GM19455 (cell line): ENCODE data around the gene ZNF775.

Experiments
- ATAC-seq: cut with Tn5 transposase; IDR thresholded peaks from one replicate; pipeline ENCODE4 v1.9.1; 2021; ENCODE audit not compliant: unreplicated experiment

Gene ZNF775

GRCh38 chr7:150345012-150345411, 34.1 kb upstream of the ZNF775 start:
- ATAC-seq = no peak

- no peak for ATAC-seq
These were observed 32.2 kb upstream of the ZNF775 start for GRCh38 chr7:150346922-150347321.

- ATAC-seq = no peak
These were observed 27.4 kb upstream of the ZNF775 start for GRCh38 chr7:150351587-150352194.

DNA sequence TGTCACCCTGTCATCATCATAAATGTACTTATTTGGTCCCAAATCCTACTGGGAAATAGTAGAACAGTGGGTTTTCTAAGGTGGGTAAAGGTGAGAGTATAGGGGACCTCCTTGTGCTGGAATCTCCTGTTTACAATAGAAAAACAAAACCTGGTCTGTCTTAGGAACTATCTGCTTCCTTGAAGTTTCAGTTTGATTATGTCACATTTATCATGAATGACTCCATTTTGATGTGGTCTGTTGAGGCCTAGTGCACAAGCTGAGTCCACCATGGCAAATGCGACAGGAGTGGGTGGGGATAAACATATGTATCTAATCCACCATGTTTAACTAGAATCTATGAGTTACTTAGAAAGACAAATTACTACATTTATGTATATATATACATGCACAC, 23.5 kb upstream of the ZNF775 start:
- ATAC-seq = no peak

DNA sequence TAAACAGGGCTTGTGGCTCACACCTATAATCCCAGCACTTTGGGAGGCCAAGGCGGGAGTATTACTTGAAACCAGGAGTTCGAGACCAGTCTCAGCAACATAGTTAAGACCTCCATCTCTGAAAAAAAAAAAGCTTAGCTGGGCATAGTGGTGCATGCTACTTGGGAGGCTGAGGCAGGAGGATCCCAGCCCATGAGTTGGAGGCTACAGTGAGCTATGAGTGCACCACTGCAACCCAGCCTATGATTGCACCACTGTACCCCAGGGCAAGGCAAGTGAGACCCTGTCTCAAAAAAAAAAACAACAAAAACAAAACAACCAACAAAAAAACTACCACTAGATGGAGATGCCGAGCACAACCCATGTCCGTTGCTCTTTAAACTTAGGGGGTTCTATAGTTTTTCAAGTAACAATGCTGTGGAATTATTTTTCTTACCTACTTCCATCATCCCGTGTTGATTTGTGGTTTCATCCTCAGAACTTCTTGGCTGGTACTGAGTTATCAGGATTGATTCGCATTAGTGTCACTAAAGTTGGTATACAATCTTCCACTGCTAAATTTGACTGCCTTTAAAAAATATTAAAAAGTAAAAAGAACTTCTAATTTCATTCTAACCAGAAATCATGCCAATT, 22.7 kb upstream of the ZNF775 start:
- ATAC-seq = no peak

- no peak for ATAC-seq
These were observed 21.9 kb upstream of the ZNF775 start for GRCh38 chr7:150357270-150357669.

DNA sequence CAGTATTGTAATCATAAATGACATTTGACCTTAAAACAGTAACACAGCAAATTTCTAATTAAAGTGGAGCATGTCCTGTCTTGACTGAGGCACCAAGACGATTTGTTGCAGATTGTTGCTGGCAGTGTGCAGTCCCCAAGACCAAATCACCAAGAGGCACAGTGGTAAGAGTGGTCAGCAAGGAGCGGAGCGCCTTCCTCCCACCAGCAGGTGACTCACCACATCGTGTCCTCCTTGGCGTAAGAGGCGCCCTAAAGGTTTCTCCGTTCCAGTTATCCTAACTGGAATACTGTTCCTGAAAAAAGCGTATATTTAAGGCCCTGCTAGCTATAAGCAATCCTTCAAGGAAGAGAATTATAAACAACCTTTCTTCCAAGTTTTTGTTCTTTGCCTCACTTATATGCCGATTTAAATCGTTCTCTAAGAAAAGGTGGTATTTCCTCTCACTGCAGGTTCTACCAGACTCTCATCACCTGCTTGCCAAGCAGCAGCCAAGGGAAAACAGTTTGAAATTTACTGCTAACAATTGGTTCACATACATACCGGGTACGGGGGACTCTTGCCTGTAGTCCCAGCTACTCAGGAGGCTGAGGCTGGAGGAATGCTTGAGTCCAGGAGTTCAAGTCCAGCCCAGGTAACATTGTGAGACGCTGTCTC, 21.2 kb upstream of the ZNF775 start:
- no peak for ATAC-seq

DNA sequence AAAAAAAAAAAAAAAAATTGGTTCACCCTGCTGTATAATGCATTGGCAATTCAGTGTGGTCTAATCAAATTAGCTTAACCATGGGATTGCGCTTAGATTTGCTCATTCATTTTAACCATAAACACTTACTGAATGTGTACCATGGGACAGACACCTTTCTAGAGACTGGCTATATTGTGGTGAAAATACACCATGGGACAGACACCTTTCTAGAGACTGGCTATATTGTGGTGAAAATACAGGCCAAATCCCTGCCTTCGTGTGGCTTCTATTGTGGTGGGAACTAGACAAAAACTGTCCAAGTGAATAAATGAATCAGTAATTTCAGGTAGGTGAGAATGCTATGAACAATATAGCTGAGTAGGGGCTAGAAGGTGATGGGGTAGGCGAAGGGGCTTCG, 20.7 kb upstream of the ZNF775 start:
- no peak for ATAC-seq

- ATAC-seq = no peak
These were observed 20.0 kb upstream of the ZNF775 start for GRCh38 chr7:150358988-150359621.

DNA sequence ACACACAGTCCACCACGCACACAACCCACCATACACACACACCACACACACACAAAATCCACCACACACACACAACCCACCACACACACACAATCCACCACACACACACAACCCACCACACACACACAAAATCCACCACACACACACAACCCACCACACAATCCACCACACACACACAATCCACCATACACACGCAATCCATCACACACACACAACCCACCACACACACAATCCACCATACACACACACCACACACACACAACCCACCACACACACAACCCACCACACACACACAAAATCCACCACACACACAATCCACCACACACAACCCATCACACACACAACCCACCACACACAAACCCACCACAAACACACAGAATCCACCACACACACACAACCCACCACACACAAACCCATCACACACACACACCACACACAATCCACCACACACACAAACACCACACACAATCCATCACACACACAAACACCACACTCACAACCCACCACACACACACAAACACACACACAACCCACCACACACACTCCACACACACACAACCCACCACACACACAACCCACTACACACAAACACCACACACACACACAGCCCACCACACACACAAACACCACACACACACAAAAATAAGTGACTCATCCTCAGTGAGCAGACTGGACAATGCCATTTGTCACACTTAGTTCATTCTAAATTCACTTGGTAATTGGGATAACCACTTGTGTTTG, 19.3 kb upstream of the ZNF775 start:
- no peak for ATAC-seq

DNA sequence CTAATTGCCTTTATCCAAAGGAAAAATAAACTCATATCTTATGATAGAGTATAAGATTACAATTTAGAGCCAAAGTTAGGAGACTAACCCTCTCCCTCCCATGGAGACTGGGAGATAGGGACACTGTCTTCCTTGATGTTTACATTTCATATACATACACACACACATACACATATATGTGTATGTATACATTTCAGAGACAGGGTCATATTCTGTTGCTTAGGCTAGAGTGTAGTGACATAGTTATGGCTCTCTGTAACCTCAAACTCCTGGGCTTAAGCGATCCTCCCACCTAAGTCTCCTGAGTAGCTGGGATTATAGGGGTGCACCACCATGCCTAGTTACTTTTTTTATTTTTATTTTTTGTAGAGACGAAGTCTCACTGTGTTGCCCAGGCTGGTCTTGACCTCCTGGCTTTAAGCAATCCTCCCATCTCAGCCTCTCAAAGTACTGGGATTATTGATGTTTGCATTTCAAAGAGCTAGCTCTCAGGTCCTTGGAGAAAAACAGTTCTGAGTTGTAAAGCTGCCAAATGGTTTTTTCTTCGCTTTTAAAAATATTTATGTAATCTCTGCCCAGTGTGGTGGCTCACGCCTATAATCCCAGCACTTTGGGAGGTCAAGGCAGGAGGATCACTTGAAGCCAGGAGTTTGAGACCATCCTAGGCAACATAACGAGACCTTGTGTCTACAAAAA, 18.6 kb upstream of the ZNF775 start:
- no peak for ATAC-seq

GRCh38 chr7:150361402-150361801, 17.7 kb upstream of the ZNF775 start:
- ATAC-seq = no peak

GRCh38 chr7:150361807-150362621, 17.1 kb upstream of the ZNF775 start:
- ATAC-seq = no peak

DNA sequence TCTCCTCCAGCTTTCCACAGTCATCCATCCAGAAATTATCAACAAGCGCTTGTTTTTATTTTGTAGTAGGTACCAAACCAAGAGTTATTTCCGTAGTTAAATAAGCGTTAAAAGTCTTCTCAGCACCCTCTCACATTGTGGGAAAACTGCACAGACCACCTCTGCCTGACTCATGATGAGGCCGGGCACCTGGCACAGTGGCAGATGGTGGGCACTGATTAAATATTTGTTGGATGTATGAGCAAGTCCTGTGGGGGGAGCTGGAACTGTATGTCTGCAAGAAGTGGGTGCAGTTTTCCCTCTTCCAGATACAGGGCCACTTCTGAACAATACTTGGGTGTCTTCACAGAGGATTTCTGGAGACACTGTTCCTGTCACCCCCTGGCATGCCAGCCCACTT, 15.8 kb upstream of the ZNF775 start:
- ATAC-seq = no peak

DNA sequence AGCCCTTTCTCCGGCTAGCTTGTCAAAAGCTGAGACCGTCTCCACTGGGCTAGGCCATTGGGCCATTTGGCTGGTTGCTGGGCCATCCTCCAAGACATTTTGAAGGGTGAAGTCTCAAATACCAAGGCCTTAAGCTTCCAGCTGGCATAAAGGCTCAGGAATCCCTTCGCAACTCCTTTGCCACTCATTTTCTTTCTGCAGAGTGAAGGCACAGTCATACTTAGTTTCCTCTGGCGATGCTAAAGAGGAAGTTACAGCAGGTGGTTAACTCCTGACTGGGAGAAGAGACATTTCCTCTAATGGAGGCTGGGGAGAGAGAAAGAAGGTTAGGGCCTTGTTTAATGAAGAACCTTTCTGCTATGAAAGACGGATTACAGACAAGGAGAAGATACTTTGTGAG, 15.3 kb upstream of the ZNF775 start:
- ATAC-seq = no peak

DNA sequence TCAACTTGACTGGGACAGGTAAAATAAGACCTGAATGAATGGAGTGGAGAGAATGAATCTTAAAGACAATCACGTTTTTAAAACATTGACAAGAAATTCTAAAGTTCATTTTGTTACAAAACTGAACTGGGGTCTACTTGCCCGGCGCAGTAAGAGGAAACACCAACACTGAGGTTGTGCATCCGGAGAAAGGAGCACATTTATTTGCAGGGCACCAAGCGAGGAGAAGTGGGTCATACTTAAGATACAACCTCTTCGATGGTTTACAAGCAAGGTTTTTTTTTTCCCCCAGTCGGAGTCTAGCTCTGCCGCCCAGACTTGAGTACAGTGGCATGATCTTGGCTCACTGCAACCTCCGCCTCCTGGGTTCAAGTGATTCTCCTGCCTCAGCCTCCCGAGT, 13.9 kb upstream of the ZNF775 start:
- no peak for ATAC-seq

- no peak for ATAC-seq
These were observed 13.3 kb upstream of the ZNF775 start for GRCh38 chr7:150365673-150366398.

- no peak for ATAC-seq
These were observed 11.4 kb upstream of the ZNF775 start for GRCh38 chr7:150367677-150368095.
